ENCODE results near the gene SAA4.
A peak's percentile ranks its signal among the peaks of the same experiment; 100 is the strongest.
"Not testable (repeated sequence)": the region's sequence is repeated elsewhere in the genome, so short reads cannot be mapped to it uniquely, and the experiment has no call there.

The SAA4 gene

DNA sequence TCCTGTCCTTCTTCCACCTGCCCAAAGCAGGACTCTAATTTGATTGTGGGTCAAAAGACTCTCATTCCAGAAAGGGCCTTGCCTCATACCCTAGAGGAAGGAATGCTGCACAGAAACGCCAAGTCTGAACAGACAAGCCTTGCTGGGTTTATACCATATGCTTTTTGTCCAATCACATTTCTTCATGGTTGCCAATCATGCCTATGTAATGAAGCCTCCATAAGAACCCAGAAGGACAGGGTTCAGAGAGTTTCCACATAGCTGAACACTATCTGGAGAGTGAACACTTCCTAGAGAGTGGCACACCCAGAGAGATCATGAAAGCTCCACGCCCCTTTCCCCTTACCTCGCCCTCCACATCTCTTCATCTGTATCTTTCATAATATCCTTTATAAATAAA is 16.6 kb upstream of the SAA4 start:
- ATAC-seq: no peak
- TF ChIP-seq, protein P1, sequence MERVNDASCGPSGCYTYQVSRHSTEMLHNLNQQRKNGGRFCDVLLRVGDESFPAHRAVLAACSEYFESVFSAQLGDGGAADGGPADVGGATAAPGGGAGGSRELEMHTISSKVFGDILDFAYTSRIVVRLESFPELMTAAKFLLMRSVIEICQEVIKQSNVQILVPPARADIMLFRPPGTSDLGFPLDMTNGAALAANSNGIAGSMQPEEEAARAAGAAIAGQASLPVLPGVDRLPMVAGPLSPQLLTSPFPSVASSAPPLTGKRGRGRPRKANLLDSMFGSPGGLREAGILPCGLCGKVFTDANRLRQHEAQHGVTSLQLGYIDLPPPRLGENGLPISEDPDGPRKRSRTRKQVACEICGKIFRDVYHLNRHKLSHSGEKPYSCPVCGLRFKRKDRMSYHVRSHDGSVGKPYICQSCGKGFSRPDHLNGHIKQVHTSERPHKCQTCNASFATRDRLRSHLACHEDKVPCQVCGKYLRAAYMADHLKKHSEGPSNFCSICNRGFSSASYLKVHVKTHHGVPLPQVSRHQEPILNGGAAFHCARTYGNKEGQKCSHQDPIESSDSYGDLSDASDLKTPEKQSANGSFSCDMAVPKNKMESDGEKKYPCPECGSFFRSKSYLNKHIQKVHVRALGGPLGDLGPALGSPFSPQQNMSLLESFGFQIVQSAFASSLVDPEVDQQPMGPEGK (CRISPR knock-in tag; IDR thresholded peaks at IDR 0.05; ENCODE audit: borderline replicate concordance): no peak
- TF ChIP-seq CSRNP3 (CRISPR knock-in tag; IDR thresholded peaks at IDR 0.05) (no peak), CSDC2 (CRISPR knock-in tag; IDR thresholded peaks at IDR 0.05) (no peak)

DNA sequence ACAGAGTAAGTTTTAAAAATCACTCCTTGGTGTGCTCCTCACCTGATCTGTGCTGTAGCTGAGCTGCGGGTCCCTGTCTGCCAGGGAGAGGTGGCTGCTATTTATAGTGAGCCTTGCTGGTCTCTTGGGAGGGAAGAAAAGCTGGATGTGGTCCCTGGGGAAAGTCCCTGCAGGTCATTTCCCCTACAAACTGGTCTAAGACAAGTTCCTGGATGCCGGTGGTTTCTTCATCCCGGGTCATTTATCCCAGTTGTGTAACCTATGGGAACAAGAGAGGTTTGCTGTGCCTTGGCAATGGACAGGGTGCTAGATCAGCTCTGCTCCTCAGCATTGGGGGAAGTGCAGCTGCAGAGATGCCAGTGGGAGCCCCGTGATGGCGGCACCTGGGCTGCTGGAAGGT is 12.0 kb upstream of the SAA4 start, which contains the start of gene SAA2:
Gene SAA2 (minus strand): TSS at position 108 of the 400 bp plus-strand sequence. CDS start 657 bp downstream, outside the sequence.
- TF ChIP-seq, protein P2, sequence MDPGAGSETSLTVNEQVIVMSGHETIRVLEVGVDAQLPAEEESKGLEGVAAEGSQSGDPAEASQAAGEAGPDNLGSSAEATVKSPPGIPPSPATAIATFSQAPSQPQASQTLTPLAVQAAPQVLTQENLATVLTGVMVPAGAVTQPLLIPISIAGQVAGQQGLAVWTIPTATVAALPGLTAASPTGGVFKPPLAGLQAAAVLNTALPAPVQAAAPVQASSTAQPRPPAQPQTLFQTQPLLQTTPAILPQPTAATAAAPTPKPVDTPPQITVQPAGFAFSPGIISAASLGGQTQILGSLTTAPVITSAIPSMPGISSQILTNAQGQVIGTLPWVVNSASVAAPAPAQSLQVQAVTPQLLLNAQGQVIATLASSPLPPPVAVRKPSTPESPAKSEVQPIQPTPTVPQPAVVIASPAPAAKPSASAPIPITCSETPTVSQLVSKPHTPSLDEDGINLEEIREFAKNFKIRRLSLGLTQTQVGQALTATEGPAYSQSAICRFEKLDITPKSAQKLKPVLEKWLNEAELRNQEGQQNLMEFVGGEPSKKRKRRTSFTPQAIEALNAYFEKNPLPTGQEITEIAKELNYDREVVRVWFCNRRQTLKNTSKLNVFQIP (CRISPR knock-in tag; IDR thresholded peaks at IDR 0.05; ENCODE audit: borderline replicate concordance, low read depth): no peak
- TF ChIP-seq, protein P1 (CRISPR knock-in tag; IDR thresholded peaks at IDR 0.05; ENCODE audit: borderline replicate concordance): no peak
- TF ChIP-seq CSDC2 (CRISPR knock-in tag; IDR thresholded peaks at IDR 0.05): no peak
- ATAC-seq: no peak

GRCh38 chr11:18247191-18247581 is 10.6 kb upstream of the SAA4 start:
- not testable (repeated sequence) for ATAC-seq

- ATAC-seq: not testable (repeated sequence)
Measured at GRCh38 chr11:18246379-18247190, 10.0 kb upstream of the SAA4 start.

DNA sequence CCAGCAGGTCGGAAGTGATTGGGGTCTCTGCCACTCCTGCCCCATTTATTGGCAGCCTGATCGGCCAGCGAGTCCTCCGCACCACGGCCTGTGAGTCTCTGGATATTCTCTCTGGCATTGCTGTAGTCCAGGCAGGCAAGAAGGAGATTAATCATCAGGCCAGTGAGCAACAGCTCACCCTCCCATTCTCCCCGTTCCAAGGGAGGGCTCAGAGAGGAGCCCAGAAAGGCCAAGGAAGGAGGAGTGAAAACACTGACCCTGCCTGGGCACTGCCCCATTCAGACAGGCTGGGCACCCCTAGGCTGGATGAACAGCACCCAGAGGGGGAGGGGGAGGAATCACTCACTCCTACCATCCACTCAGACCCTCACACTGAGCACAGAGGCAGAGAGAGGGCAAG is 8.8 kb upstream of the SAA4 start:
- 0 out of 3 replicates have a peak, but pooled peaks have one; percentile 27 for ATAC-seq
- TF ChIP-seq RARB (CRISPR knock-in tag; IDR thresholded peaks at IDR 0.05): no peak
- TF ChIP-seq ZNF70 (CRISPR knock-in tag; IDR thresholded peaks at IDR 0.05): no peak
- TF ChIP-seq ESRRG (CRISPR knock-in tag; IDR thresholded peaks at IDR 0.05): no peak
- no peak for TF ChIP-seq CREB5 (CRISPR knock-in tag; IDR thresholded peaks at IDR 0.05; ENCODE audit: low read depth)
- no peak for TF ChIP-seq ARNTL (CRISPR knock-in tag; IDR thresholded peaks at IDR 0.05; ENCODE audit: borderline replicate concordance, low read depth)
- TF ChIP-seq TSHZ2 (CRISPR knock-in tag; IDR thresholded peaks at IDR 0.05): no peak
- TF ChIP-seq SNAI2 (CRISPR knock-in tag; IDR thresholded peaks at IDR 0.05): no peak
- no peak for TF ChIP-seq ZNF565 (CRISPR knock-in tag; conservative IDR thresholded peaks at IDR 0.05; ENCODE audit: low read depth)
